Measurements from ENCODE around the gene KCNQ1. TPM values are rescaled to one million over a fixed set of nuclear protein-coding genes. Genes with fewer than 3 reads are reported as not detected.
A peak's percentile ranks its signal among the peaks of the same experiment; 100 is the strongest.

The KCNQ1 gene
- total RNA-seq, 5 donors from 2014 or later (not counting 1 experiment from before 2014, with no cell fraction given) = 20.9 to 32.9 (median 24.0) TPM

- Mint-ChIP-seq H3K27me3 (no peaks in the 10 kb centered on the region), H3K27ac (peak overlapping the region; percentile 82 to 88), H3K4me1 (peaks cover 35 to 39% (median 36%) of the 10 kb centered on the region in 3 donors), H3K36me3 (peaks cover 1% of the 10 kb centered on the region), H3K9me3 (no peaks in the 10 kb centered on the region), H3K4me3 (peak overlapping the region; percentile 13 to 78 (median 49))
- ATAC-seq (replicated peaks in 1 of 4) (peak in 2 of 4 experiments; percentile 13 to 30), DNase-seq (peak in 3 of 35 experiments; percentile 1 to 22 (median 2))
- 64% methylated on average over 15 of the region's 15 CpGs for WGBS (ENCODE audit: insufficient coverage)
- CTCF ChIA-PET = interaction anchor here in 1 of 2 donors (0.6 kb wide), 1 partner anchor 802 kb away, joined by 3 read pairs; no protein-coding TSS in a partner anchor
- H3K36me3 ChIP-seq (ENCODE audit: control insufficient read depth in 2 of 2, extremely low read depth in 1 of 2, insufficient read depth in 1 of 2, low read length in 1 of 2) = peaks cover 0 to 9% of the 10 kb centered on the region in 2 donors
- no peak overlapping the region for H3K27ac ChIP-seq (ENCODE audit: low read length)
- H3K4me1 ChIP-seq (ENCODE audit: control insufficient read depth in 1 of 2, extremely low read depth in 1 of 2, insufficient read depth in 2 of 2, low read length in 2 of 2) = peaks cover 8 to 27% of the 10 kb centered on the region in 2 experiments
- H3K4me3 ChIP-seq (ENCODE audit: control insufficient read depth in 1 of 2, extremely low read depth in 1 of 2, low read length in 1 of 2) = peak overlapping the region in 1 of 2 donors; percentile 27
- no peaks in the 10 kb centered on the region for H3K9me3 ChIP-seq
- POLR2A ChIA-PET = no interaction called here
- peaks cover 0 to 14% of the 10 kb centered on the region in 2 experiments for H3K27me3 ChIP-seq (replicated peaks in 1 of 2; ENCODE audit: control insufficient read depth in 2 of 2, extremely low read depth in 1 of 2, insufficient read depth in 2 of 2, low read length in 1 of 2)
These were observed 81.4 kb downstream of the KCNQ1 start for GRCh38 chr11:2525941-2526807.

DNA sequence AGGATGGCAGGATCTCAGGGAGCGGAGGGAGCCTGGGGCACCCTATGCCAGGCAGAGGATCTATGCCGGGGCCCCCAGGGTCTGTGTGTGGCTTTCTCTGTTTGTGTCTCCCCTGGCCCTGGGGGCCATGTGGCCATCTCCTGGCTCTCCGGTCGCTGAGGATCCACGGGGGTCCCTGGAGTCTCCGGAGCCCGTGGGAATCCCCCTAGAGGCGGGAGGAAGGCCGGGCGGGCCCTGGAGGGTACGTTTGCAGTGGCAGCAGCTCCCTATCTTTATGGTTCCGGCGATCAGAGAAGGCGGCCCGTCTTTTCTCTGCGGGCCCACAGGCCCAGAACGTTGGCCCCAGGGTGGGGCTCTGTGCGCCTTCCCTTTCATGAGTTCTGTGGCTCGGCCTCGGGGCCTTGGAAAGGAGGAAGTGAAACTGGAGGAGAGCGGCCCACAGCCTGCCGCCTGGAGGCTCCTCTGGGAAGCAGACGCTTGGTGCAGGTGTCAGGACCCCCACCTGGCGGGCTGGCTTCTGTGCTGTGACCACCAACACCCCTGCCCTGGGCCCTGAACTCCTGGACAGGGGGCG, 82.1 kb downstream of the KCNQ1 start:
- Mint-ChIP-seq H3K27ac (peak overlapping the region; percentile 82 to 88), H3K36me3 (no peaks in the 10 kb centered on the region), H3K9me3 (no peaks in the 10 kb centered on the region), H3K4me3 (peak overlapping the region; percentile 49 to 78 (median 51)), H3K4me1 (peaks cover 39 to 43% (median 40%) of the 10 kb centered on the region in 3 donors), H3K27me3 (no peaks in the 10 kb centered on the region)
- ATAC-seq (replicated peaks in 1 of 4) (peak; percentile 35 to 57 (median 46)), DNase-seq (peak in 12 of 35 experiments; percentile 2 to 51 (median 18))
- ChIA-PET CTCF (no interaction called here), POLR2A (no interaction called here)
- WGBS (ENCODE audit: insufficient coverage) = 29% methylated on average over 24 of the region's 25 CpGs
- Histone ChIP-seq H3K27ac (ENCODE audit: low read length) (no peak overlapping the region), H3K27me3 (replicated peaks in 1 of 2; ENCODE audit: control insufficient read depth in 2 of 2, extremely low read depth in 1 of 2, insufficient read depth in 2 of 2, low read length in 1 of 2) (peaks cover 0 to 17% of the 10 kb centered on the region in 2 experiments), H3K4me3 (ENCODE audit: control insufficient read depth in 1 of 2, extremely low read depth in 1 of 2, low read length in 1 of 2) (peak overlapping the region in 1 of 2 donors; percentile 27), H3K4me1 (ENCODE audit: control insufficient read depth in 1 of 2, extremely low read depth in 1 of 2, insufficient read depth in 2 of 2, low read length in 2 of 2) (peaks cover 8 to 31% of the 10 kb centered on the region in 2 experiments), H3K9me3 (no peaks in the 10 kb centered on the region), H3K36me3 (ENCODE audit: control insufficient read depth in 2 of 2, extremely low read depth in 1 of 2, insufficient read depth in 1 of 2, low read length in 1 of 2) (peaks cover 0 to 9% of the 10 kb centered on the region in 2 donors)

DNA sequence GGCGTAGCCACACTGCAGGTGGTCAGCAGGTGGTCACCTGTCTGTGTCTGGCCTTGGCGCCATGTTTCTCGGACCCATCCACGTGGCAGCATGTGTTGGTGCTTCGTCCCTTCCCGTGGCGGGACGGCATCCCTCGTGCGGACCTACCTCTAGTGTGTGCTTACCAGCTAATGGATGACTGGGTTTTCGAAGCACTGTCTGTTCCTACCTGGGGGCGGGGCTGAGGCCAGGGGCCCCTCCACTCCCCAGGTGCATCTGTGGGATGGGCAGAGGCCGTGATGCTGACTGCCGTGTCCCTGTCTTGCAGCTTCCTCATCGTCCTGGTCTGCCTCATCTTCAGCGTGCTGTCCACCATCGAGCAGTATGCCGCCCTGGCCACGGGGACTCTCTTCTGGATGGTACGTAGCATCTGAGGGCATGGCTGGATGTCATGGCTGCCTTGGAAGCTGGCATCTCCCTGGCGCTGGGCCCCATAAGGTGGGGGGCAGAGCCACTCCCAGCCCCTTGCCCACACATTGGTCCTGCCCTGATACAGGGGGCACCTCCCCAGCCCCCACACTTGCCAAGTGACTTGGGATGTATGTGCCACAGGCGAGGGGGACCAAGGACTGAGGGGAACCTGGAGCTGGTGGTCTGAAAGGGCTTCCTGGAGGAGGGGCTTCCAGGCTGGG, 82.9 kb downstream of the KCNQ1 start:
- DNase-seq = peak in 2 of 35 experiments; percentile 2 to 17
- peaks cover 45 to 49% (median 46%) of the 10 kb centered on the region in 3 donors for H3K4me1 Mint-ChIP-seq
- no peak overlapping the region for H3K27ac ChIP-seq (ENCODE audit: low read length)

DNA sequence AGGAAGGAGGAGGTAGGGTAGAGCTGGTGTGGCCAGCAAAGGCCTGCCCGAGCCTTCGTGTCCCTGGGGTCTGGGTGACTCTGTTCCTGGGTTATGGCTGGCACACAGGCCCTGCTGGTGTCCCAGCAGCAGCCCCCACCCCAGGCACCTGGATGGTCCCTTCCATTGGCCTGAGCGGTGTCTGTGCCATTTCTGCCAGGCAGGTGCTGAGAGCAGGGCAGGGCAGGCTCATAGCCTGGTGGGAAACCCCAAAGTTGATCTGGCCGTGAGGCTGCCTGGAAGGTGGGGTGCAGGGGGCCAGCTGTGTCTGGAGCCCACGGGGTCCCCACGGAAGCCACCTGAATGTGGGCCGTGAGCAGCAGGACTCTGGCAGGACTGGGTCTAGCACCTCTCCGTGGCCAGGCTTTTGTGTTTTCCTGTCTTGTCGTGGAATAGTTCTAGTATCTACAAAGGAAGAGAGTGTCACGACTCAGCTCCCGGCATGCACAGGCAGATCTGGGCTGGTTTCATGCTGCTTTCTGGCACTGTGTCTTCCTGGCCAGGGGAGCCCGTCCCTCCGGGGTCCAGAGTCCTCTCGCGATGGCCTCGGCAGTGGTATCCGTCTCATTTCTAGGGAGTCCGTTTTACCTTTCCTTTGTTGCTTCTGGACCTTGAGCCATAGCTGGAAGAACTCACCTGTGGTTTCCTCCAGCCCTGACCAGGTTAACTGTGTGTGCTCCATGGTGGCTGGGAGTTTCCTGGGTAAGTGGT, 83.7 kb downstream of the KCNQ1 start:
- no peaks in the 10 kb centered on the region for H3K27me3 Mint-ChIP-seq
- ATAC-seq (replicated peaks in 1 of 4) (no peak), DNase-seq (peak in 2 of 35 experiments; percentile 3)
- H3K27ac ChIP-seq (ENCODE audit: low read length) = no peak overlapping the region
- no peak overlapping the region for H3K4me3 ChIP-seq (ENCODE audit: control insufficient read depth in 1 of 2, extremely low read depth in 1 of 2, low read length in 1 of 2)
- ChIA-PET POLR2A (no interaction called here), CTCF (interaction anchor here in 1 of 2 donors (0.6 kb wide), 1 partner anchor 287 kb away, joined by 3 read pairs; no protein-coding TSS in a partner anchor)
- H3K4me1 ChIP-seq (ENCODE audit: control insufficient read depth in 1 of 2, extremely low read depth in 1 of 2, insufficient read depth in 2 of 2, low read length in 2 of 2) = peaks cover 11 to 43% of the 10 kb centered on the region in 2 experiments
- WGBS (ENCODE audit: insufficient coverage) = 86% methylated on average over 18 of the region's 18 CpGs
- H3K27ac Mint-ChIP-seq = peak overlapping the region in 1 of 2 donors; percentile 75
- H3K36me3 ChIP-seq (ENCODE audit: control insufficient read depth in 2 of 2, extremely low read depth in 1 of 2, insufficient read depth in 1 of 2, low read length in 1 of 2) = peaks cover 0 to 9% of the 10 kb centered on the region in 2 donors
- no peaks in the 10 kb centered on the region for H3K9me3 Mint-ChIP-seq
- H3K27me3 ChIP-seq (replicated peaks in 1 of 2; ENCODE audit: control insufficient read depth in 2 of 2, extremely low read depth in 1 of 2, insufficient read depth in 2 of 2, low read length in 1 of 2) = peaks cover 0 to 20% of the 10 kb centered on the region in 2 experiments
- no peak overlapping the region for H3K4me3 Mint-ChIP-seq
- no peaks in the 10 kb centered on the region for H3K36me3 Mint-ChIP-seq
- H3K4me1 Mint-ChIP-seq = peaks cover 53 to 56% (median 53%) of the 10 kb centered on the region in 3 donors
- H3K9me3 ChIP-seq = no peaks in the 10 kb centered on the region

More for the DNA sequence above, 82.9 kb downstream of the KCNQ1 start:
- Mint-ChIP-seq H3K4me3 (peak overlapping the region in 1 of 3 donors; percentile 52), H3K27me3 (no peaks in the 10 kb centered on the region), H3K36me3 (no peaks in the 10 kb centered on the region), H3K9me3 (no peaks in the 10 kb centered on the region), H3K27ac (peak overlapping the region in 1 of 2 donors; percentile 52)
- Histone ChIP-seq H3K36me3 (ENCODE audit: control insufficient read depth in 2 of 2, extremely low read depth in 1 of 2, insufficient read depth in 1 of 2, low read length in 1 of 2) (peaks cover 0 to 9% of the 10 kb centered on the region in 2 donors), H3K27me3 (replicated peaks in 1 of 2; ENCODE audit: control insufficient read depth in 2 of 2, extremely low read depth in 1 of 2, insufficient read depth in 2 of 2, low read length in 1 of 2) (peaks cover 0 to 17% of the 10 kb centered on the region in 2 experiments), H3K4me3 (ENCODE audit: control insufficient read depth in 1 of 2, extremely low read depth in 1 of 2, low read length in 1 of 2) (no peak overlapping the region), H3K9me3 (no peaks in the 10 kb centered on the region), H3K4me1 (ENCODE audit: control insufficient read depth in 1 of 2, extremely low read depth in 1 of 2, insufficient read depth in 2 of 2, low read length in 2 of 2) (peaks cover 8 to 36% of the 10 kb centered on the region in 2 experiments)
- 91% methylated on average over 19 of the region's 22 CpGs for WGBS (ENCODE audit: insufficient coverage)
- ATAC-seq (replicated peaks in 1 of 4) = no peak
- CTCF ChIA-PET = interaction anchor here in 1 of 2 donors (0.6 kb wide), 1 partner anchor 286 kb away, joined by 3 read pairs; no protein-coding TSS in a partner anchor
- POLR2A ChIA-PET = no interaction called here

DNA sequence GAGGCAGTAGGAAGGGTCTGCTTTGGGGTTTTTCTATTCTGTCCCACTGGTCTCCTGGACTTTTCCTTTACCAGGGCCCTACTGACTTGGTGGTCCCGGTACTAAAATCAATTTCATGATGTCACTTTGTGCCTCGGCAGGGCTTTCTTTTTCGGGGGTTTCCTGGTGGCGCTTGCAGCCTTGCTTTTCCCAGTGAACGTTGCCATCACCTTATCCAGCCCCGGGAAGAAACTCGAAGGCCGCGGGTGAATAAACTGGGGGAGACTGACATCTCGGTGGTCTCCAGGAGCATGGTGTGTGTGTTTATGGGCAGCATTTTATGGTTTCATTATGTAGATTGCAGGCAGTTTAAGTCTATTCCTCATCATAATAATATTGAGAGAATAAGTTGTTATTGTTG, 84.4 kb downstream of the KCNQ1 start:
- H3K9me3 Mint-ChIP-seq = no peaks in the 10 kb centered on the region
- 84% methylated on average over 5 of the region's 10 CpGs for WGBS (ENCODE audit: insufficient coverage)
- no peak for ATAC-seq (replicated peaks in 1 of 4)
- Histone ChIP-seq H3K4me3 (ENCODE audit: control insufficient read depth in 1 of 2, extremely low read depth in 1 of 2, low read length in 1 of 2) (no peak overlapping the region), H3K27me3 (replicated peaks in 1 of 2; ENCODE audit: control insufficient read depth in 2 of 2, extremely low read depth in 1 of 2, insufficient read depth in 2 of 2, low read length in 1 of 2) (peaks cover 0 to 25% of the 10 kb centered on the region in 2 experiments), H3K4me1 (ENCODE audit: control insufficient read depth in 1 of 2, extremely low read depth in 1 of 2, insufficient read depth in 2 of 2, low read length in 2 of 2) (peaks cover 16 to 50% of the 10 kb centered on the region in 2 experiments), H3K9me3 (no peaks in the 10 kb centered on the region), H3K27ac (ENCODE audit: low read length) (no peak overlapping the region), H3K36me3 (ENCODE audit: control insufficient read depth in 2 of 2, extremely low read depth in 1 of 2, insufficient read depth in 1 of 2, low read length in 1 of 2) (peaks cover 0 to 9% of the 10 kb centered on the region in 2 donors)
- H3K4me3 Mint-ChIP-seq = no peak overlapping the region
- H3K4me1 Mint-ChIP-seq = peaks cover 53 to 55% (median 55%) of the 10 kb centered on the region in 3 donors
- H3K27ac Mint-ChIP-seq = no peak overlapping the region
- peak in 1 of 35 experiments; percentile 0 for DNase-seq
- CTCF ChIA-PET = no interaction called here
- POLR2A ChIA-PET = no interaction called here
- no peaks in the 10 kb centered on the region for H3K27me3 Mint-ChIP-seq
- no peaks in the 10 kb centered on the region for H3K36me3 Mint-ChIP-seq

All from T-cell (primary cell).